Left lung (tissue), 10 donors: ENCODE data around the gene CDRT4. TPM values are rescaled to one million over a fixed set of nuclear protein-coding genes. Genes with fewer than 3 reads are reported as not detected.

Experiments
- ATAC-seq: fragments of 200-7000 bp; cut with Tn5 transposase; one replicate; pipeline ENCODE4 v1.9.1; 2020; ENCODE audit warnings: moderate library complexity
- DNase-seq, 4 donors: peaks; one replicate each; pipeline ENCODE4 v3.0.0-alpha.2; 2013 to 2020
- H3K27ac ChIP-seq, 2 donors: fragments of 200-600 bp; sonication (generic) in 1 of 2; one replicate each; pipeline versions ENCODE4 v1.5.0 to v1.8.0; 2020 to 2021
- H3K27me3 ChIP-seq, 2 donors: fragments of 200-600 bp; sonication (generic) in 1 of 2; one replicate each; pipeline versions ENCODE4 v1.5.0 to v1.8.0; 2020 to 2021
- H3K36me3 ChIP-seq, 2 donors: fragments of 200-600 bp; sonication (generic) in 1 of 2; one replicate each; pipeline versions ENCODE4 v1.5.0 to v1.8.0; 2020 to 2021
- H3K4me1 ChIP-seq, 2 donors: fragments of 200-600 bp; one replicate each; pipeline ENCODE4 v1.8.0; 2021
- H3K4me3 ChIP-seq, 2 donors: fragments of 200-600 bp; sonication (generic) in 1 of 2; one replicate each; pipeline versions ENCODE4 v1.5.0 to v1.8.0; 2020 to 2021; ENCODE audit warnings: mild to moderate bottlenecking in 1 of 2
- H3K9me3 ChIP-seq, 2 donors: fragments of 200-600 bp; sonication (generic) in 1 of 2; one replicate each; pipeline versions ENCODE4 v1.5.0 to v1.8.0; 2020 to 2021
- CTCF ChIP-seq, 2 donors: fragments of 200-600 bp; sonication (generic) in 1 of 2; IDR thresholded peaks; one replicate each; pipeline versions ENCODE4 v1.5.0 to v1.8.0; 2021; ENCODE audit warnings: antibody characterized with exemption in 2 of 2
- intact Hi-C, 2 donors: fragments of 100-400 bp; cut with DNase I; formaldehyde crosslinking; loops; one replicate each; pipeline versions ENCODE4 v1.11.2 to v1.14.2; 2022
- polyA plus RNA-seq, 6 donors: library from polyadenylated mRNA; unstranded; fragments of 120-200 nt; gene quantifications; one replicate each; pipeline ENCODE4 v1.2.1, GENCODE V29; 2013; ENCODE audit not compliant: insufficient read length in 6 of 6
- total RNA-seq, 2 donors: library from RNA; stranded (reverse); fragmentation: NEBNext Ultra II Directional; extraction: Animal tissue kit (Norgen Biotek cat#: 25700); gene quantifications; one replicate each; pipeline ENCODE4 v1.2.1, GENCODE V29; 2021
- donor health status: DM: no; HTN: yes; CAD: no.
- donor health status: DM: no; HTN: no; CAD: no.

Gene CDRT4
- total and polyA plus RNA-seq, 8 donors, result 2.7 to 24.9 (median 17.8) TPM

GRCh38 chr17:15397620-15398019, 69.8 kb downstream of the CDRT4 start:
- Histone ChIP-seq H3K4me1 (no peaks in the 10 kb centered on the region), H3K4me3 (no peak overlapping the region), H3K27me3 (no peaks in the 10 kb centered on the region), H3K27ac (no peak overlapping the region), H3K9me3 (no peaks in the 10 kb centered on the region), H3K36me3 (no peaks in the 10 kb centered on the region)
- DNase-seq, result no peak
- TF ChIP-seq CTCF (IDR thresholded peaks at IDR 0.05), result no peak
- intact Hi-C loops, result no loop called here
- ATAC-seq, result no peak

GRCh38 chr17:15395091-15395490, 72.3 kb downstream of the CDRT4 start:
- no peaks in the 10 kb centered on the region for H3K9me3 ChIP-seq
- H3K4me3 ChIP-seq, result no peak overlapping the region
- ATAC-seq (no peak), DNase-seq (no peak)
- no peak for TF ChIP-seq CTCF (IDR thresholded peaks at IDR 0.05)
- intact Hi-C loops, result no loop called here
- no peaks in the 10 kb centered on the region for H3K36me3 ChIP-seq
- no peaks in the 10 kb centered on the region for H3K27me3 ChIP-seq
- H3K27ac ChIP-seq, result no peak overlapping the region
- no peaks in the 10 kb centered on the region for H3K4me1 ChIP-seq

- TF ChIP-seq CTCF (IDR thresholded peaks at IDR 0.05), result no peak
- Histone ChIP-seq H3K4me3 (no peak overlapping the region), H3K9me3 (no peaks in the 10 kb centered on the region), H3K4me1 (no peaks in the 10 kb centered on the region), H3K36me3 (no peaks in the 10 kb centered on the region), H3K27ac (no peak overlapping the region), H3K27me3 (no peaks in the 10 kb centered on the region)
- intact Hi-C loops, result no loop called here
- DNase-seq (no peak), ATAC-seq (no peak)
Measured at GRCh38 chr17:15393414-15393813, 74.0 kb downstream of the CDRT4 start.

GRCh38 chr17:15392326-15392741, 75.1 kb downstream of the CDRT4 start:
- no peak overlapping the region for H3K4me3 ChIP-seq
- H3K9me3 ChIP-seq, result no peaks in the 10 kb centered on the region
- H3K4me1 ChIP-seq, result no peaks in the 10 kb centered on the region
- H3K36me3 ChIP-seq, result no peaks in the 10 kb centered on the region
- peak in 2 of 4 donors; percentile 57 to 61 for DNase-seq
- intact Hi-C loops, result no loop called here
- H3K27ac ChIP-seq, result peak overlapping the region in 1 of 2 donors; percentile 60
- no peak for TF ChIP-seq CTCF (IDR thresholded peaks at IDR 0.05)
- ATAC-seq, result peak; percentile 75
- no peaks in the 10 kb centered on the region for H3K27me3 ChIP-seq

GRCh38 chr17:15388356-15389041, 78.9 kb downstream of the CDRT4 start:
- Histone ChIP-seq H3K27ac (no peak overlapping the region), H3K4me1 (no peaks in the 10 kb centered on the region), H3K36me3 (no peaks in the 10 kb centered on the region), H3K9me3 (no peaks in the 10 kb centered on the region), H3K4me3 (no peak overlapping the region), H3K27me3 (no peaks in the 10 kb centered on the region)
- DNase-seq (no peak), ATAC-seq (no peak)
- intact Hi-C loops, result no loop called here
- TF ChIP-seq CTCF (IDR thresholded peaks at IDR 0.05), result no peak
